ENCODE data around the gene CACNB2.

Gene CACNB2

GRCh38 chr10:18516851-18517250 is 376.6 kb downstream of the CACNB2 start:
- H3K4me1 Mint-ChIP-seq (ENCODE audit: low read depth) = no peaks in the 10 kb centered on the region
- H3K9me3 Mint-ChIP-seq = peaks cover 11% of the 10 kb centered on the region
- DNase-seq = no peak
- H3K4me3 Mint-ChIP-seq = no peak overlapping the region
- H3K27me3 Mint-ChIP-seq = no peaks in the 10 kb centered on the region
- H3K36me3 Mint-ChIP-seq (ENCODE audit: low read depth) = peaks cover 28% of the 10 kb centered on the region
- H3K27ac Mint-ChIP-seq = no peak overlapping the region

GRCh38 chr10:18523025-18523424 is 382.8 kb downstream of the CACNB2 start:
- no peak overlapping the region for H3K4me3 Mint-ChIP-seq
- no peaks in the 10 kb centered on the region for H3K4me1 Mint-ChIP-seq (ENCODE audit: low read depth)
- peaks cover 2% of the 10 kb centered on the region for H3K9me3 Mint-ChIP-seq
- H3K27me3 Mint-ChIP-seq = no peaks in the 10 kb centered on the region
- H3K27ac Mint-ChIP-seq = no peak overlapping the region
- peaks cover 23% of the 10 kb centered on the region for H3K36me3 Mint-ChIP-seq (ENCODE audit: low read depth)
- no peak for DNase-seq

- Mint-ChIP-seq H3K4me3 (no peak overlapping the region), H3K27me3 (no peaks in the 10 kb centered on the region), H3K4me1 (ENCODE audit: low read depth) (no peaks in the 10 kb centered on the region), H3K36me3 (ENCODE audit: low read depth) (peaks cover 29% of the 10 kb centered on the region), H3K9me3 (peaks cover 2% of the 10 kb centered on the region), H3K27ac (no peak overlapping the region)
- DNase-seq = no peak
Measured at GRCh38 chr10:18523858-18524257, 383.6 kb downstream of the CACNB2 start.

DNA sequence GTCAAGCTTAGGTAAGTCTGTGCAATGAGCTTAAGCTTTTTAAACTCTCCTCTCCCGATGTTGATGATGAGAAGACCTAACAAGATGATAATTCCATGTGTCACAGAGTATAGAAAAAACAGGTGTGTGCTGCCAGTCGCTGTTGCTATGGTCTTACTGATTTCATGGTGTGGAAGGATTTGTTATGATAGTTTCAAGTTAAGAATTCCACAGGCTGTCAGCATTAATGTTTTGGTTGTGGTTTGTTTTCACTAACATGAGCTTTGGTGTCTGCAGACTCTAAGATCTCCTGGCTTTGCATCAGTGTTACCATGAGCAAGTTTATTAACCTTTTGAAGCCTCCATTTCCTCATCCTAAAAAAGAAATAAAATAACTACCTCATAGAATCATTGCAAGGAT is 387.5 kb downstream of the CACNB2 start:
- peaks cover 9% of the 10 kb centered on the region for H3K9me3 Mint-ChIP-seq
- H3K4me1 Mint-ChIP-seq (ENCODE audit: low read depth) = no peaks in the 10 kb centered on the region
- no peak overlapping the region for H3K4me3 Mint-ChIP-seq
- DNase-seq = no peak
- H3K27ac Mint-ChIP-seq = no peak overlapping the region
- H3K36me3 Mint-ChIP-seq (ENCODE audit: low read depth) = peaks cover 56% of the 10 kb centered on the region
- H3K27me3 Mint-ChIP-seq = no peaks in the 10 kb centered on the region

DNA sequence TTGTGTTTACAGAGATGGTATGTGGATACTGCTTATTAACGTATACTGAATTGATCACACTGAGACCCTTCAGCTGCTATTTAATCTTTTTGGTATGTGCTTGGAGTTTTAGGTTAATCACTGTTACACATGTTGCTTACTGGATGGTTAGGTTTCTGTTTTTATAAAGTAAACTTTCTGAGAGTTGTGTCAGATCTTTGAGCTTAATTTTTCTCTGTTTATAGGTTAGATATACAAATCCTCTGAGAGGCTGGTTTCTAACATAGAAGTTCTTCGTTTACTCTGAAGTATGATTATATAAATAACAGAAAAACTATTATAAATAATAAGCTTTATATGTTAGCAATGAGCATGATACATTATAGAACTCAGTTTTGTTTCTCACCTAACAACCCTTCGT is 388.1 kb downstream of the CACNB2 start:
- H3K9me3 Mint-ChIP-seq = peaks cover 9% of the 10 kb centered on the region
- no peak overlapping the region for H3K4me3 Mint-ChIP-seq
- H3K27me3 Mint-ChIP-seq = no peaks in the 10 kb centered on the region
- DNase-seq = no peak
- no peak overlapping the region for H3K27ac Mint-ChIP-seq
- H3K36me3 Mint-ChIP-seq (ENCODE audit: low read depth) = peaks cover 62% of the 10 kb centered on the region
- H3K4me1 Mint-ChIP-seq (ENCODE audit: low read depth) = no peaks in the 10 kb centered on the region

GRCh38 chr10:18532881-18533535 is 392.8 kb downstream of the CACNB2 start:
- no peaks in the 10 kb centered on the region for H3K27me3 Mint-ChIP-seq
- H3K4me3 Mint-ChIP-seq = no peak overlapping the region
- H3K9me3 Mint-ChIP-seq = peaks cover 9% of the 10 kb centered on the region
- H3K27ac Mint-ChIP-seq = no peak overlapping the region
- DNase-seq = no peak
- H3K4me1 Mint-ChIP-seq (ENCODE audit: low read depth) = no peaks in the 10 kb centered on the region
- peaks cover 79% of the 10 kb centered on the region for H3K36me3 Mint-ChIP-seq (ENCODE audit: low read depth)

DNA sequence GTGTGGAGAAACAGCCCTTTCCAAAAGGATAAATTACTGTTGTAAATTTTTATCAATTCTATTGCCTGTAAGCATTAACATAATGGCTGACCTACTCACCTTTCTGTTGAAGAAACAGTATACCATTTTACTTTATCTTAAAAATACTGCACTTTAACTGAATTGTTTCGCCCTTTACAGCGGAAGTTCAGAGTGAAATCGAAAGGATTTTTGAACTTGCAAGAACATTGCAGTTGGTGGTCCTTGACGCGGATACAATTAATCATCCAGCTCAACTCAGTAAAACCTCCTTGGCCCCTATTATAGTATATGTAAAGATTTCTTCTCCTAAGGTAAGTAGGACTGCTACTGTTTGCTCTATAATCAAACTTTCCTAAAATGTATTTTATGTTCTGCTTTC is 393.7 kb downstream of the CACNB2 start:
- Mint-ChIP-seq H3K36me3 (ENCODE audit: low read depth) (peaks cover 82% of the 10 kb centered on the region), H3K27me3 (no peaks in the 10 kb centered on the region), H3K4me3 (no peak overlapping the region), H3K9me3 (peaks cover 9% of the 10 kb centered on the region), H3K4me1 (ENCODE audit: low read depth) (no peaks in the 10 kb centered on the region), H3K27ac (no peak overlapping the region)
- no peak for DNase-seq

DNA sequence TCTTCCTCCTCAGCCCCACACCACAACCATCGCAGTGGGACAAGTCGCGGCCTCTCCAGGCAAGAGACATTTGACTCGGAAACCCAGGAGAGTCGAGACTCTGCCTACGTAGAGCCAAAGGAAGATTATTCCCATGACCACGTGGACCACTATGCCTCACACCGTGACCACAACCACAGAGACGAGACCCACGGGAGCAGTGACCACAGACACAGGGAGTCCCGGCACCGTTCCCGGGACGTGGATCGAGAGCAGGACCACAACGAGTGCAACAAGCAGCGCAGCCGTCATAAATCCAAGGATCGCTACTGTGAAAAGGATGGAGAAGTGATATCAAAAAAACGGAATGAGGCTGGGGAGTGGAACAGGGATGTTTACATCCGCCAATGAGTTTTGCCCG is 399.1 kb downstream of the CACNB2 start:
- H3K36me3 Mint-ChIP-seq (ENCODE audit: low read depth) = peaks cover 82% of the 10 kb centered on the region

DNA sequence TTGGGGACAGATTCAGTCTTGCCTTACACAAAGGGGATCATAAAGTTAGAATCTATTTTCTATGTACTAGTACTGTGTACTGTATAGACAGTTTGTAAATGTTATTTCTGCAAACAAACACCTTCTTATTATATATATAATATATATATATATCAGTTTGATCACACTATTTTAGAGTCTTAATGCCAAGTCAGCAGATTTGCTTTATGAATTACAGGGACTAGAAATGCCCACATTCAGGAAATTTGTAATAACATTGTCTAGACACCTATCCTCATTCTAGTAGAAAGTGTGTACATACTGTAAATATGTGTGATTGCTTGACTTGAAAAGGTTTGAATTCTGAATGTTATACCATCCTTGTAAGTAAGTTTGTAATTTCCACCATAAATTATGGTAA is 400.0 kb downstream of the CACNB2 start:
- no peaks in the 10 kb centered on the region for H3K9me3 Mint-ChIP-seq
- DNase-seq = no peak
- H3K27ac Mint-ChIP-seq = no peak overlapping the region
- peaks cover 83% of the 10 kb centered on the region for H3K36me3 Mint-ChIP-seq (ENCODE audit: low read depth)
- no peak overlapping the region for H3K4me3 Mint-ChIP-seq
- H3K4me1 Mint-ChIP-seq (ENCODE audit: low read depth) = no peaks in the 10 kb centered on the region
- H3K27me3 Mint-ChIP-seq = no peaks in the 10 kb centered on the region

More for the DNA sequence above, 399.1 kb downstream of the CACNB2 start:
- Mint-ChIP-seq H3K27ac (no peak overlapping the region), H3K9me3 (no peaks in the 10 kb centered on the region), H3K4me3 (no peak overlapping the region), H3K27me3 (no peaks in the 10 kb centered on the region), H3K4me1 (ENCODE audit: low read depth) (no peaks in the 10 kb centered on the region)
- no peak for DNase-seq

DNA sequence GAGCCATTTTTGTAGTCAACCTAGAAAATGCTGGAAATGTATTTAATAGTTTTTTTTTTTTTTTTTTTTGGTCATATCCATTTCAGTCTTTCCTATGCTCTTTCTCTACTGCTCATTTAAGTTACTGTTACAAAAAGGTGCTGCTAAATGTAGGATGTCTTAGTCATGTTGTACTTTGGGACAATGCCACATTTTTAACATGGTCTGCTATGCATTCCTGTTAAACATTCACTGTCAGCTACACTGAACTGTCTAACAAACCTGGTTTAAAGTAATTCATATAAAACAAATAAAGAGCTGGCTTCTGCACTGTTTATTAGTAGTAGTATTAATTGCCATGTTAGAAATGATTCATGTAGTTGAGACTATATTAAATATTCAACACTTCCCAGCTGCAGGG is 402.6 kb downstream of the CACNB2 start:
- Mint-ChIP-seq H3K9me3 (no peaks in the 10 kb centered on the region), H3K27ac (no peak overlapping the region), H3K27me3 (no peaks in the 10 kb centered on the region), H3K4me1 (ENCODE audit: low read depth) (no peaks in the 10 kb centered on the region), H3K4me3 (no peak overlapping the region), H3K36me3 (ENCODE audit: low read depth) (peaks cover 87% of the 10 kb centered on the region)
- DNase-seq = no peak

DNA sequence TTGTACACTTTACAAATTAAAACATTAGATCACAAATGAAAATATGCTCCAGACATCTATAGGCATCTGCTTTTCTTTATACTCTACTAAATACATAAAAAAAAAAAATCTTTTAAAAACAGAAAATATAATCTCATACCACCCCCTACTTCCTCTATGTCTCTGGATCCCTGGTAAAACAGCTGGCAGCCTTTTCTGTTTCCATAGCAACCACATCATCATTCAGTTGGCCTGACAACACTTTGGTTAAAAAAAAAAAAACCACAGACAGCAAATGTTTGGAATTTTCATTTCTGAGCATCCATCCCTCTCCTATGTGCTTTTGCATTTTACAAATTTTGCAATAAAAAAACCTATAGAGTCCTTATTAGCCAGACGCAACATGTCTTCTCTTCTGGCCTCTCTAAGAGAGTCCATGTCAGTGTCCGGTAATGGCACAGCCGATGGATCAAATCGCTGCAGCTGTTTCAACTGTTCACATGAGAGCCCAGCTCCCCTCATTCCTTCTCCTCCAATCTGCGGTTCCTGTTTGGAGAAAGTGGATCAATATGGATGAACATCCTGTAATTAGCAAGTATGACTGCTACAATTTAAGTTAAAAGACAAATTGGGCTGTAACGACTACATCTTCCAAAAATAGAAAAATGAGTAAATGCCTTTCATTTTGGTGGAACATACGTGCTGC is 405.5 kb downstream of the CACNB2 start:
- Mint-ChIP-seq H3K27ac (no peak overlapping the region), H3K4me3 (no peak overlapping the region), H3K4me1 (ENCODE audit: low read depth) (no peaks in the 10 kb centered on the region), H3K36me3 (ENCODE audit: low read depth) (peaks cover 87% of the 10 kb centered on the region), H3K9me3 (no peaks in the 10 kb centered on the region), H3K27me3 (no peaks in the 10 kb centered on the region)
- no peak for DNase-seq

- Mint-ChIP-seq H3K4me1 (ENCODE audit: low read depth) (no peaks in the 10 kb centered on the region), H3K27ac (no peak overlapping the region), H3K9me3 (no peaks in the 10 kb centered on the region), H3K4me3 (no peak overlapping the region), H3K36me3 (ENCODE audit: low read depth) (peaks cover 59% of the 10 kb centered on the region), H3K27me3 (no peaks in the 10 kb centered on the region)
- DNase-seq = no peak
Measured at GRCh38 chr10:18549105-18549504, 408.9 kb downstream of the CACNB2 start.

- Mint-ChIP-seq H3K36me3 (ENCODE audit: low read depth) (peaks cover 37% of the 10 kb centered on the region), H3K27me3 (no peaks in the 10 kb centered on the region), H3K4me3 (no peak overlapping the region), H3K9me3 (no peaks in the 10 kb centered on the region), H3K27ac (no peak overlapping the region), H3K4me1 (ENCODE audit: low read depth) (no peaks in the 10 kb centered on the region)
- no peak for DNase-seq
Measured at GRCh38 chr10:18551473-18551872, 411.2 kb downstream of the CACNB2 start.

DNA sequence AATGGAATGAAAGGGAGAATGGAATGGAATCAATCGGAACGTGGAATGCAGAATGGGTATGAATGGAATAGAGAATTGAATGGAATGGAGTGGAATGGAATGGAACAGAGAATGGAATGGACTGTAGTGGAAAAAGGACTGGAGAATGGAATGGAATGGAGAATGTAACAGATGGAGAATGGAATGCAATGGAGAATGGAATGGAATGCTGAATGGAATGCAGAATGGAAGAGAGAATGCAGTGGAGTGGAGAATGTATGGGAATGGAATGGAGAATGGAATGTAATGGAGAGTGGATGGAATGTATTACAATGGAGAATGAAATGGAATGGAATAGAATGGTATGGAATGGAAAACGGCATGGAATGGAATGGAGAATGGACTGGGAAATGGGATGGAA is 414.3 kb downstream of the CACNB2 start:
- H3K27ac Mint-ChIP-seq = no peak overlapping the region

DNA sequence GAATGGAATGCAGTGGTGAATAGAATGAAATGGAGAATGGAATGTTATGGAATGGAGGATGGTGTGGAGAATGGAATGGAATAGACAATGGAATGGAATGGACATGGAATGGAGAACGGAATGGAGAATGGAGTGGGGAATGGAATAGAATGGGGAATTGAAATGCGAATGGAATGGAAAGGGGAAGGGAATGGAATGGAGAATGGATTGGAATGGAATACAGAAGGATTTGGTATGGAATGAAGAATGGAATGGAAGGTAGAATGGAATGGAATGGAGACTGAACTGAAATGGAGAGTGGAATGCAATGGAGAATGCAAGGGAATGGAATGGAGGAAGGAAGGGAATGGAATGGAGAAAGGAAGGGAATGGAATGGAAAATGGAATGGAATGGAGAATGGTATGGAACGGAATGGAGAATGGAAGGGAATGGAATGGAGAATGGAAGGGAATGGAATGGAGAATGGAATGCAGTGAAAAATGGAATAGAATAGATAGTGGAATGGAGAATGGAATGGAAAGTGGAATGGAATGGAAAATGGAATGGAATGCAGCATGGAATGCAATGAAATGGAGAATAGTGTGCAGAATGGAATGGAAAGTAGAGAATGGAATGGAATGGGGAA is 416.4 kb downstream of the CACNB2 start:
- no peaks in the 10 kb centered on the region for H3K9me3 Mint-ChIP-seq
- H3K27ac Mint-ChIP-seq = no peak overlapping the region
- H3K4me1 Mint-ChIP-seq (ENCODE audit: low read depth) = no peaks in the 10 kb centered on the region
- no peaks in the 10 kb centered on the region for H3K27me3 Mint-ChIP-seq
- H3K36me3 Mint-ChIP-seq (ENCODE audit: low read depth) = no peaks in the 10 kb centered on the region
- no peak for DNase-seq
- no peak overlapping the region for H3K4me3 Mint-ChIP-seq

More for the DNA sequence above, 414.3 kb downstream of the CACNB2 start:
- no peak overlapping the region for H3K4me3 Mint-ChIP-seq
- no peaks in the 10 kb centered on the region for H3K4me1 Mint-ChIP-seq (ENCODE audit: low read depth)
- H3K9me3 Mint-ChIP-seq = no peaks in the 10 kb centered on the region
- peaks cover 10% of the 10 kb centered on the region for H3K36me3 Mint-ChIP-seq (ENCODE audit: low read depth)
- H3K27me3 Mint-ChIP-seq = no peaks in the 10 kb centered on the region
- DNase-seq = no peak

All from activated T-cell treated with anti-CD3 and anti-CD28 coated beads, Interleukin-2, amount 50 U/mL, for 24 hours (primary cell).